Left cardiac atrium (tissue), 4 donors: ENCODE results near the gene EXTL1. TPM values are rescaled to one million over a fixed set of nuclear protein-coding genes. Genes with fewer than 3 reads are reported as not detected.
A peak's percentile ranks its signal among the peaks of the same experiment; 100 is the strongest.
"Not testable (repeated sequence)": the region's sequence is repeated elsewhere in the genome, so short reads cannot be mapped to it uniquely, and the experiment has no call there.

Experiments
- ATAC-seq, 2 donors: fragments of 200-7000 bp; cut with Tn5 transposase; one replicate each; pipeline ENCODE4 v1.9.1; 2020; ENCODE audit warnings: mild to moderate bottlenecking in 2 of 2, moderate library complexity in 2 of 2
- DNase-seq: peaks from one replicate; pipeline ENCODE4 v3.0.0-alpha.2; 2020
- intact Hi-C, 2 donors: fragments of 100-400 bp; cut with DNase I; formaldehyde crosslinking; loops; one replicate each; pipeline versions ENCODE4 v1.14.1 to v1.15.1; 2022 to 2023
- long read RNA-seq: library from polyadenylated mRNA; unstranded; transcript quantifications from one replicate; pipeline ENCODE4 v2.0.0, GENCODE V29; 2021
- total RNA-seq, 2 donors: library from RNA; stranded (reverse); fragmentation: NEBNext Ultra II Directional; extraction: Animal tissue kit (Norgen Biotek cat#: 25700); gene quantifications; one replicate each; pipeline ENCODE4 v1.2.1, GENCODE V29; 2021
- donor health status: DM: no; HTN: yes; CAD: no.
- donor health status: DM: no; HTN: yes; CAD: no; lungs with severe emphysema.
- donor health status: DM: yes; HTN: yes; CAD: no.
- donor health status: Dilated cardiomyopathy.

The EXTL1 gene, protein sequence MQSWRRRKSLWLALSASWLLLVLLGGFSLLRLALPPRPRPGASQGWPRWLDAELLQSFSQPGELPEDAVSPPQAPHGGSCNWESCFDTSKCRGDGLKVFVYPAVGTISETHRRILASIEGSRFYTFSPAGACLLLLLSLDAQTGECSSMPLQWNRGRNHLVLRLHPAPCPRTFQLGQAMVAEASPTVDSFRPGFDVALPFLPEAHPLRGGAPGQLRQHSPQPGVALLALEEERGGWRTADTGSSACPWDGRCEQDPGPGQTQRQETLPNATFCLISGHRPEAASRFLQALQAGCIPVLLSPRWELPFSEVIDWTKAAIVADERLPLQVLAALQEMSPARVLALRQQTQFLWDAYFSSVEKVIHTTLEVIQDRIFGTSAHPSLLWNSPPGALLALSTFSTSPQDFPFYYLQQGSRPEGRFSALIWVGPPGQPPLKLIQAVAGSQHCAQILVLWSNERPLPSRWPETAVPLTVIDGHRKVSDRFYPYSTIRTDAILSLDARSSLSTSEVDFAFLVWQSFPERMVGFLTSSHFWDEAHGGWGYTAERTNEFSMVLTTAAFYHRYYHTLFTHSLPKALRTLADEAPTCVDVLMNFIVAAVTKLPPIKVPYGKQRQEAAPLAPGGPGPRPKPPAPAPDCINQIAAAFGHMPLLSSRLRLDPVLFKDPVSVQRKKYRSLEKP
- 1 to 10 TPM; 1.3 to 3.2 TPM for total RNA-seq
- long read RNA-seq, full-length matches to known transcripts = 2 of 6 reads
- long read RNA-seq, partial matches to known transcripts = 1 of 6 reads
- long read RNA-seq, other reads (novel, unspliced or antisense) = 3 of 6 reads

DNA sequence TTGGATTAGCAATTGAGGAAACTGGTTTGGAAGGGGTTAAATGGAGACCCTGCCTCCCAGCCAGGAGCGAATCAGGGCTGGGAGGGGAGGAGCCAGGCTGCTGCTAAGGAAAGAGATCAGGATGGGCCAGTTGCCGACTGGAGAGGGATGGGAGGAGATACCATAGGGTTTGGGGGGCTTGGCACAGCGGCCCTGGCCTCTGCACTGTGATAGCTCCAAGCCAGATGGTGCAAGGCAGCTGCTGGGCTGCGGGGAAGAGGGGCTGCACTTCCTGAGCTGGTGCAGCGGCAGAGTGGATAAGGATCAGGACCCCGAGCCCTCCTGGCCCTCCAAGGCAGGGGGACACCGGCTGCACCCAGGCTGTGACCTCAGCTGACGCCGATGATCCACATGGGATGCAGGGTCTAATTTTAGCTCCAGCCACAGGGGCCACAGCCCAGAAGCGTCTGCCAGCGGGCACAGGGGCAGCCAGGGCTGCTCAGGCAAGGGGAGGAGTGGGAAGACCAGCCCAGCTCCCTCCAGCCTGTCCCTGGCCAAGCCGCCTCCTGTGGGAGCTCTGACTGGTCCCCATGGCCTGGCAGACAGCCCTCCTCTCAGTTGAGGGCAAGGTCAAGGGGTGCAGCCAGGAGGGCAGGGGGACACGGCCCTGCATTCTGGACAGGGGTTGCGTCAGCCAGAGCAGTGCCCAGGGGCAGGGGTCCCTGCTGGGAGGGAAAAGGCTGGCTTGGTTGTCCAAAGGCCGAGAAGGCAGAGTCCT, at the start of gene EXTL1:
Gene EXTL1, plus strand, starts transcription at position 129 of the 757 bp plus-strand sequence. CDS start 872 bp downstream, outside the sequence.
- DNase-seq (peak; percentile 68), ATAC-seq (peak; percentile 82 to 88)
- intact Hi-C loops = no loop called here

DNA sequence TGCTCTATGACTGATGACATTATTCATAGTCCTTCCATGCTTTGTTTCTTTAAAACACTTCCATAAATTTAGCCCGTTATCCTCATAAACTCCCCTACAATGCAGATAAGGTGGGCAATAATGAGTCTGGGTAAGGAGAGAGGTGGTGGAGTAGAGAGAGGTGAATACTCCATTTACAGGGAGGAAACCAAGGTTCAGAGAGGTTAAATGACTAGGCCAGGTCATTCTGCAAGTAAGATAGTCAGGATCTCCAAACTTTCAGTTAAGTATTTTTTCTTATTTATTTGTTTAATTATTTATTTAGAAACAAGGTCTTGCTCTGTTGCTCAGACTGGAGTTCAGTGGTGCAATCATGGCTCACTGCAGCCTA, 49.8 kb upstream of the EXTL1 start:
- intact Hi-C loops = no loop called here
- ATAC-seq = no peak
- DNase-seq = no peak

DNA sequence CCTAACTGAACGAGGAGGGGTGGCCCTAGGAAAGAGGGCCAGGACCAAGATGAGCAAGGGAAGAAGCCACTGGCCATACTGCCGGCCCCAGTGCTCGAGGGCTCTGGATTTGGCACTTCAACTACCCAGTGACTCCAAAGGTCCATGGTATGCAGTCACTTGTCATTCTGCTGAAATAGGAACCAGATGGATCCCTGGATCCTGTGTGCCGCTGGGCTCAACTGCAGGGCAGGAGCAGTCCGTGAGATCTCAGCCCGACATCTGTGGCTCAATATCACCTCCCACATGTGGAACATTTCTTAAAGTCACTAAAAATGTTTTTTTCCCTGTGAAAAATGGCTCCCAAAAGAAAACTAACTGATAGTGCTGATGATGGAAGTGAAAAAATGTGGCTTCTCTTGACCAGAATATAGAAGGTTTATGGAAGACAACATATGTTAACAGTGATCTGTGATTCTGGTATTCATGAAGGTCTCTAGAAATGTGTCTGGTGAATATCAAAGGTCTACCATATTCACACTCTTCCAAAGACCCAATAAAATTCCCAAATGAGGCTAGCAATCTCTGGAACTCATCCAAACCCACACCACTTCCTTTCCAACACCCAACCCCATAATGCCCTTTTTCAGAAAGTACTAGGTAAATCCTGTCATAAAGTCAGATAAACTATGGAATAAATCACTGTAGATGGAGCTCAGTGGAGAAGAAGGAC, 47.8 kb upstream of the EXTL1 start:
- ATAC-seq = no peak

DNA sequence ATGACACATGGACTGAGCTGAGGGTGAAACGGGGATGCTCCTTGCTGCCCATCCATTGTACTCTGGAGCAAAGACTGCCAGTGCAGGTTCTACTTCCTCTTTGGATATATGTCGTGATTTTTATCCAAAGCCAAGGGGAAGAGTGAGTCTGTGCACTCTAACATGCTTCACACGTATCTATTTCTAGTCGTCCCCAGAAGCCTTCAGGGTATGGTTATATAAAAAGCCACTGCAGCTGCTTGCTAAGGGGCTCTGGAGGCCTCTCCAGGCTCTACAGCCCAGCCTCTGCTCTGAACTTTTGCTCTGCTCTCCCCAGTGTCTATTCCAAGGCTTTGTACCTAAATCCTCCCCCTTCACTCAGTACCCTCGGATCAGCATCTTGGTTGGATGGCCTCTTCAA, 43.8 kb upstream of the EXTL1 start:
- ATAC-seq (no peak), DNase-seq (no peak)
- intact Hi-C loops = no loop called here

More for the DNA sequence above, 47.8 kb upstream of the EXTL1 start:
- DNase-seq = no peak
- intact Hi-C loops = no loop called here

DNA sequence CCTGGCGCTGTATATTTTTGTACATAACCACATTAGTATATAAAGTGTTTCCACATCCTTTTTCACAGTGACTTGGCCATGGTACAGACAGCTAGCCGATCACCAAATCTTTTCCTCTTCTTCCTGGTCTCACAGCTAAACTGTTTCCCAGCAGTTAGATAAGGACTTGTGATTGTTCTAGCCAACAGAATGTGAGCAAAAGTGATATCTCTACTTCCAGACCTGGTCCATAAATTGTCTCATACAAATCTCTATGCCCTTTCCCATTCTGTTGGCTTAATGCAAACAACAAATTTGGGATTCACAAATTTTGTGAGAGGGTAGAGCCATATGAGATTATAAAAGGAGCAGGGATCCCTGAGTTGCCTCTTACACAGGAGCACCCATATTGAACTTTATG, 43.2 kb upstream of the EXTL1 start:
- intact Hi-C loops = no loop called here
- no peak for ATAC-seq
- no peak for DNase-seq

DNA sequence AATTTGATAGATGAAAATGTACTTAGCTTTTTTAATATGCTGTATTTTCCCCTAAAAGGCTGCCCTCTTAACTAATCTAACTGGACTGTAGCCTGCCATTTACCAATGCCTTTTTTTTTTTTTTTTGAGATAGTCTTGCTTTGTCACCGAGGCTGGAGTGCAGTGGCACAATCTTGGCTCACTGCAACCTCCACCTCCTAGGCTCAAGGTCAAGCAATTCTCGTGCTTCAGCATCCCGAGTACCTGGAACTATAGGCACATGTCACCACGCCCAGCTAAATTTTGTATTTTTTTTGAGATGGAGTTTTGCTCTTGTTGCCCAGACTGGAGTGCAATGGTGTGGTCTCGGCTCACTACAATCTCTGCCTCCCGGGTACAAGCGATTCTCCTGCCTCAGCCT, 42.4 kb upstream of the EXTL1 start:
- ATAC-seq = no peak
- intact Hi-C loops = no loop called here
- no peak for DNase-seq

DNA sequence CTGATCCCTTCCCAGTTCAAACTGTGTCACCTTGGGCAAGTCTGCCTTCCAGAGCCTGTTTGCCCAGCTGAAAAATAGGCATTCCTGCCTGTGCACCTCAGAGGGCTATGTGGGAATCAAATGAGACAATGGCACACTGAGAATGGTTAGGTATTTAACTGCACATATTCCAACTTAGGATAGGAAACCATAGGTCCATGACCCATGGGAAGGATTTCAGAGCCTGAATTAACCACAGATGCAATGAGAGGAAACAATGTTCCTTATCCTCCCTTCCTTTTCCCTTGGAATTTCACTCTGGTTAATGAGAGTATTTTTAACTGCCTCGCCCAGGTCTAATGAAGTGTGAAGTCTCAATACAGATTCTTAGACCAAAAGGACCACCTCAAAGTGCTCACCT, 36.4 kb upstream of the EXTL1 start:
- DNase-seq = no peak
- ATAC-seq = no peak
- intact Hi-C loops = no loop called here

DNA sequence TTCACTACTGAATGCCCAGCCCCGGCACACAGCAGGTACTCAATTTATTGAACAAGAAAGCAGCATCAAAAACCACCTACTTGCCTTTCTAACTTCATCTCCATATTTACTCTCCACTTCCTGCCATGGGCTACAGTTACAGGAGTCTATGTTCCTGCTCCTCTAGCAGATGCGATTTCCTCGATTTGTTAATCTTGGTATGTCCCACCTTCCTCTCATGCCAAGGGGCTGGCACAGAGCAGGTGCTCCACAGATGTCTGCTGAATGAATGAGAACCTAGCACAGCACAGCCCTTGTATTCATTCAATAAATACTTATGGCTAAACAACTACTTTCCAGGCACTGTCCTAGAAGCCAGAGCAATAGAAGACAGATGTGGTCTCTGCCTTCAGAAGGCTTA, 35.9 kb upstream of the EXTL1 start:
- intact Hi-C loops = no loop called here
- DNase-seq (no peak), ATAC-seq (no peak)

DNA sequence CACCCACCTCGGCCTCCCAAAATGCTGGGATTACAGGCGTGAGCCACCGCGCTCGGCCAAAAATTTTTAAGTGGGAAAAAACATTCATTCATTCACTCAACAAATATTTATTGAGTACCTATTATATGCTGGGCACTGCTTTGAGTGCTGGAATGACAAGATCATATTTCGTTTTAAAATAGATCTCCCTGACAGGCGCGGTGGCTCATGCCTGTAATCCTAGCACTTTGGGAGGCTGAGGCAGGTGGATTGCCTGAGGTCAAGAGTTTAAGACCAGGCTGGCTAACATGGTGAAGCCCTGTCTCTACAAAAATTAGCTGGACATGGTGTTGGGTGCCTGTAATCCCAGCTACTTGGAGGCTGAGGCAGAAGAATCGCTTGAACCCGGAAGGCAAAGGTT, 34.8 kb upstream of the EXTL1 start:
- ATAC-seq, intact Hi-C loops, DNase-seq: not testable (repeated sequence)

DNA sequence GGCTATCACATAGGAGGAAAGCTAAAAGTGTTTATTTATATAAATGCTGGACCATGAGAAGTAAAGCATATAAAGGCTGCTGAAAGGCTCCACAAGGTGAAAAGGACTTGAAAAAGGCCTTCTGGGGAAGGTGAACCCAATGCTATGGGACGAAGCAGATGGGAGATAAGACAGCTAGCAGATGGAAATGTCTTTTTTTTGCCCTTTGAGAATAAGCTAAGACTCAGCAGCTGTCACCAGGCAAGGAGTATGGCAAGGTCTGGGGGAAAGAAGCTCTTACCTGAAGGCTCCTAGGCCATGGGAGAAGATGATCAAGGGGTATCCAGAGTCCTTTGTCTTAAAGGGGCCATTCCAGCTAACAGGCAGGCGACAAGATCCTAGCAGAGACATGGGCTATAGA, 33.6 kb upstream of the EXTL1 start:
- no peak for ATAC-seq
- no peak for DNase-seq
- intact Hi-C loops = no loop called here

DNA sequence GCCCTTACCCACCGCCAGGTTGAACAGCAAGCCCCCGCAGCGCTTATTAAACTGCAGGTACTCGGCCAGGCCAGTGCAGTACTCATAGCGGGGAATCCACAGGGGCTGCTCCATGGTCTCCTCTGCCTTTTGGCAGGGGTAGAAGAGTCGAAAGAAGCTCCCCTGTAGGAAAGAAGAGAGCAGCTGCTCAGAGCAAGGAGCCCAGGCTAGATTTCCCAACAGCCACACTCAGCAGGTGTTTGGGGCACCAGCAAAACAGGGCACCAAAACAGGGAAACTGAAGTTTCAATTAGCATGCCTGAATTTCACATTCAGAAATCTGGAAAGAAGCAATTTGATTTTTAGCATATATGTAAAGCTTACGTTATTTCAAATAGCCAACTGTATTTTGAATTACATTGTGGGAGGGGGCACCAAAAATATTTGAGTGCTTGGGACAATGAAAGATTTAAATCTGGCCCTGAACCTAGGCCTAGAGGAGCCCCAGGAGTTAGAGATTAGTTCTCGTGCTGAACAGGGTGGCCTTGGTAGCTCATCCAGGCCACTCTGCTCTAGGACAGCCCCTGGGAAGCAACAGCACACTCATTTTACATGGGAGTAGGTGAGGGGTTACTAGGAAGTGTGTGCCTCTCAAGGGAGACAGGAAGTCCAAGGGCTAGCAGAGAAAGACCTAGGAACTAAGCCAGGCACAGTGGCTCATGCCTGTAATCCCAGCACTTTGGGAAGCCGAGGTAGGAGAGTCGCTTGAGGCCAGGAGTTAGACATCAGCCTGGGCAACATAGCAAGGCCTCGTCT, 31.9 kb upstream of the EXTL1 start:
- intact Hi-C loops = no loop called here
- DNase-seq (no peak), ATAC-seq (peak in 1 of 2 donors; percentile 53)

DNA sequence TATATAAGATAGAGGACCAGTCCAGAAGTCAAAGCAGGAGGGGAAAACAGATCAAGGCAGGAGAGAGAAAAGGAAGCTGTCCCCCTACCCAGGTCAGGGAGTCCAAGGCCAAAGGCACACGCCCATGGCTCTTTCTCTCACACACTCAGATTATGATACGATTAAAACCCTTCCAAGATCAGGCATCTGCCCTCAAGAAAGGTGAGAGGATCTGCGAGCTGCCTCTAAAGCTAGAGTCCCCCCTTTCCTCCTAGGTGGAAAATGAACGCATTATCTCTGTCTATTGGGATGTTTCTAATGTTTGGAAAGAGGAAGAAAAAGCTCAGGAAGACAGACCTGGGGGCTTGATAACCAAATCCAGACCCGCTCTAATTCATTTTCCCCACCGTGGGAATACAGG, 31.3 kb upstream of the EXTL1 start:
- DNase-seq (no peak), ATAC-seq (no peak)
- intact Hi-C loops = no loop called here

DNA sequence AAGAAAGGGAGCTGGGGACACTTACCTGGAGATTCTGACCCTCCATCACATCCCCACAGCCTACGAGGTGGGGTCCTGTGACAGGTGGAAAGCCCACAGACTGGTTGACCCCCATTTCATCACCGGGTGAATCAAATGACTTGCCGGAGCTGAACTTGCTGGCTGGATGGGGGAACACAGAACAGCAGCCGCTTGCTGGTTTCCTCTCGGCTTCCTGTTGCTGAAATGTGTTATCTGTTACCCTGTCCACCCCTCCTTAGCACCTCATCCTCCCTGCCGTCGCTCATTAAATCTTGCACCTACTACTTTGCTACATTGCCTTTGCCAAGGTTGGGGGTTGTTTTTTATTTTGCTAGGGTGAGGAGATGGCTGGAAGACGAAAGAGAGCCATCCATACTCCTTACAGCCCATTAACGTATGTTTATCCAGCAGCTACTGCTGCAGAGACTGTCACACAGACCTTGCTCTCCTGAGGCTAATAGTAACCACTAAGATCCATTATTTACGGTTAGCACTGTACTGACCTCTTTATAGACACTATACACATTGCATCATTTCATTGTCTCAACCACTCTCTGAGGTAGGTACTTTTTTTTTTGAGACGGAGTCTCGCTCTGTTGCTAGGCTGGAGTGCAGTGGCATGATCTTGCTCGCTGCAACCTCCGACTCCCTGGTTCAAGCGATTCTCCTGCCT, 30.7 kb upstream of the EXTL1 start:
- intact Hi-C loops = no loop called here
- DNase-seq = no peak
- ATAC-seq = peak; percentile 74 to 87

DNA sequence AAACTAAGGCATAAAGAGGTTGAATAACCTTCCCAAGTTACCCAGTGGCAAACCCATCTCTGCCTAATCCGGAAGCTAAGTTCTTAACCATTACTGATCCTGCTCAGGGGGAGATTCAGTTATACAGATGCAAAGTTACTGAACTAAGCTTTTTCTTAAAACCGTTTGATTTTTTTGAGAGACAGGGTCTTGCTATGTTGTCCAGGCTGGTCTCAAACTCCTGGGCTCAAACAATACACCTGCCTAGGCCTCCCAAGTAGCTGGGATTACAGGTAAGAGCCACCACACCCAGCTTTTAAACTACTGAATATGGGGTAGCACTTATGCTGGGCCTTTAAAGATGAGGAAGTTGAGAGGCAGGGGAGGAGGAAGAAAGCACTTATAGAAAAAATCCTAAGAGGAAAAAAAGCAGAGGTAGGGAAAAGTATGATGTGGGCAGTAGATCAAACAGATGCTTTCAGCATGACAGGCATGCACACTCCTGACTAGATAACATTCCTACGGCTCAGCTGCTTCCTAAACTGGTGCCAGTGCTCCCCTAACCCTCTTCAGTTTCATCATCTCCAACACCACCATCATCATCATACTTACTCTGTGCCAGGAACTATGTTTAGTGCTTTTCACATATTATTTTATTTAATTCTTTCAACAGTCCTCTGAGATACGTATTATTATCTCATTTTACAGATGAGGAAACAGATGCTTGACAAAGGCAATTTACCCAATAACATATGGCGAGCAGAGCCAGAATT, 29.5 kb upstream of the EXTL1 start:
- DNase-seq (no peak), ATAC-seq (peak in 1 of 2 donors; percentile 60)
- intact Hi-C loops = no loop called here

DNA sequence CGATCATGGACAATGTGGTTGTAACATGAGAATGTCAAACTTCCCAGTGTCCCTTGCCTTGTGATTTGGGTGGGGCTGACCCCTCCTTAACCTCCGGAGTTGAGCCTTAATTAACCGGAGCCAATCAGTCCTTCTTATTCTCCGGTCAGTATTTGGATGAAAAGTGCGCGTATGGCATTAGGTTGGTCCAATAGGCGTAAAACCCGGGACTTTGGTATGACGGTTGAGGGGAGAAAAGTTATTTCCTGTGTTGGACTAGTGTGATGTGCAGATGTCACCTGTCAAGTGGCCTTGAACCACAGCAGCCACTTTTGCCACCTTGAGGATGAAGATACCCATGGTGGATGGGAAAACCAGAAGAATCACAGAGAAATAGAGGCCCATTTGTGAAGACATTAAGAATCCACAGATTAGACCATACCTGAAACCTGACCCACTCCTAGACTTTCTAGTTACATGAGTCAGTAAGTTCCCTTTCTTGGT, 28.8 kb upstream of the EXTL1 start:
- ATAC-seq (no peak), DNase-seq (no peak)
- intact Hi-C loops = no loop called here

DNA sequence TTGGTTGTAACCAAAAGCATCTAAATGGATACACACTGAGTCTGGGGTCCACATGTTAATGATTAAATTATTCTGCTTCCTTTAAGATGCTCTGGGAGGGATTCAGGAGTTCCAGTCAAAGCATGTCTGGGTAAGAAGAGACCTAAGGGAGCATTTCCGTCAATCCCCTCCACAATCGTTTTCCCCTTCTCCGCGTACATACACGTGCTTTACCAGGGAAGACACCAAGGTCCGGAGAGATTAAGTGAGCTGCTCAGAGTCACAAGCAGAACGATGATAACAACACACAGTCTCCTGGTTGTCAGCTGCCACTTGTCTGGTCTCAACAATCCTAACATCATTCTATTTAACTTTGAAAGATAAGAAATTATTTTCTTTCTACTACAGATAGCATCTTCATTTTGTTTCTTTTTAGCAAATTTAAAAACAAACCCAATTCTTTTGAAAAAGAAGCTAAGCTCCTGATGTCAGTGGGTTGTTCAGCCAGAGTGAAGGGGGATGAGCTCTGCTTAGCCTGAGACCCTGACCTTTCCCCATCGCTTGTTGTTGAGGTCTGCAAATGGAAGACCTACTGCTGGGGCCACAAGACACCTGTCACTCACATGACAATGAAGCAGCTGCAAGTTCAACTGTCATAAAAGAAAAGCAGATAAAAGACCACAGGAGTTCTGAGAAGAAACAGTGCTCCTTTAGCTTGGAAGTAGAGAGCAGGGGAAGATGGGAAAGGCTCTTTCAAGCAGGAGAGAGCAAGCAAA, 28.2 kb upstream of the EXTL1 start:
- DNase-seq (no peak), ATAC-seq (no peak)
- intact Hi-C loops = no loop called here
